GM10266 (cell line): ENCODE measurements around the gene CACNB2.

ENCODE experiments used
- DNase-seq: peaks from one replicate; pipeline ENCODE4 v3.0.0; 2012; ENCODE audit errors: extremely low spot score
- CTCF ChIP-seq: IDR thresholded peaks from 2 replicates; pipeline ENCODE4 v1.5.1; 2012; ENCODE audit warnings: mild to moderate bottlenecking, low read depth; ENCODE audit not compliant: control insufficient read depth, insufficient read depth; ENCODE audit errors: missing control alignments

The CACNB2 gene

GRCh38 chr10:18469125-18469524, 328.9 kb downstream of the CACNB2 start:
- no peak for TF ChIP-seq CTCF
- no peak for DNase-seq

- DNase-seq: no peak
- TF ChIP-seq CTCF: peak; percentile 23
Observed at GRCh38 chr10:18472977-18473376, 332.8 kb downstream of the CACNB2 start.

- TF ChIP-seq CTCF: no peak
- DNase-seq: no peak
Observed at GRCh38 chr10:18473424-18474117, 333.3 kb downstream of the CACNB2 start.

- no peak for TF ChIP-seq CTCF
- DNase-seq: no peak
Observed at GRCh38 chr10:18474118-18474455, 333.9 kb downstream of the CACNB2 start.

- no peak for DNase-seq
- TF ChIP-seq CTCF: no peak
Observed at GRCh38 chr10:18476076-18476647, 335.9 kb downstream of the CACNB2 start.

- no peak for TF ChIP-seq CTCF
- no peak for DNase-seq
Observed at GRCh38 chr10:18478354-18478753, 338.1 kb downstream of the CACNB2 start.

- no peak for TF ChIP-seq CTCF
- no peak for DNase-seq
Observed at GRCh38 chr10:18479502-18479901, 339.3 kb downstream of the CACNB2 start.
